ENCODE results near the gene EFHC1. TPM values are rescaled to one million over a fixed set of nuclear protein-coding genes. Genes with fewer than 3 reads are reported as not detected.
"Not testable (repeated sequence)": the region's sequence is repeated elsewhere in the genome, so short reads cannot be mapped to it uniquely, and the experiment has no call there.

The EFHC1 gene
- total RNA-seq, 4 donors from 2014 or later = 10.2 to 33.0 (median 20.8) TPM

- ATAC-seq (ENCODE audit: low FRiP score) = no peak
- TF ChIP-seq, protein P1, sequence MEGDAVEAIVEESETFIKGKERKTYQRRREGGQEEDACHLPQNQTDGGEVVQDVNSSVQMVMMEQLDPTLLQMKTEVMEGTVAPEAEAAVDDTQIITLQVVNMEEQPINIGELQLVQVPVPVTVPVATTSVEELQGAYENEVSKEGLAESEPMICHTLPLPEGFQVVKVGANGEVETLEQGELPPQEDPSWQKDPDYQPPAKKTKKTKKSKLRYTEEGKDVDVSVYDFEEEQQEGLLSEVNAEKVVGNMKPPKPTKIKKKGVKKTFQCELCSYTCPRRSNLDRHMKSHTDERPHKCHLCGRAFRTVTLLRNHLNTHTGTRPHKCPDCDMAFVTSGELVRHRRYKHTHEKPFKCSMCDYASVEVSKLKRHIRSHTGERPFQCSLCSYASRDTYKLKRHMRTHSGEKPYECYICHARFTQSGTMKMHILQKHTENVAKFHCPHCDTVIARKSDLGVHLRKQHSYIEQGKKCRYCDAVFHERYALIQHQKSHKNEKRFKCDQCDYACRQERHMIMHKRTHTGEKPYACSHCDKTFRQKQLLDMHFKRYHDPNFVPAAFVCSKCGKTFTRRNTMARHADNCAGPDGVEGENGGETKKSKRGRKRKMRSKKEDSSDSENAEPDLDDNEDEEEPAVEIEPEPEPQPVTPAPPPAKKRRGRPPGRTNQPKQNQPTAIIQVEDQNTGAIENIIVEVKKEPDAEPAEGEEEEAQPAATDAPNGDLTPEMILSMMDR (IDR thresholded peaks at IDR 0.05) = no peak
- DNase-seq (ENCODE audit: low spot score) = no peak
These were observed 42.5 kb upstream of the EFHC1 start for GRCh38 chr6:52377538-52378221.

DNA sequence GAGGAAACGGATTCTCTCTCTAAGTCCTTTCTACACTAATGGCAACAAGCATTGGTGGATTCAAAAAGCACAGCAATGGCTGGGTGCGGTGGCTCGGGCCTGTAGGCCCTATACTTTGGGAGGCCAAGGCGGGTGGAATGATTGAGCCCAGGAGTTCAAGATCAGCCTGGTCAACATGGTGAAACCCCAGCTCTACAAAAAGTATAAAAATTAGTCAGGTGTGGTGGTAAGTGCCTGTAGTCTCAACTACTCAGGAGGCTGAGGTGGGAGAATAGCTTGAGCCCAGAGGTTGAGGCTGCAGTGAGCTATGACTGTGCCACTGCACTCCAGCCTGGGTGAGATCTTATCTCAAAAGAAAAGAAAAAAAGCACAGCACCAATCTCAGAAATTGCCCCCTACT, 38.9 kb upstream of the EFHC1 start:
- no peak for DNase-seq (ENCODE audit: low spot score)

DNA sequence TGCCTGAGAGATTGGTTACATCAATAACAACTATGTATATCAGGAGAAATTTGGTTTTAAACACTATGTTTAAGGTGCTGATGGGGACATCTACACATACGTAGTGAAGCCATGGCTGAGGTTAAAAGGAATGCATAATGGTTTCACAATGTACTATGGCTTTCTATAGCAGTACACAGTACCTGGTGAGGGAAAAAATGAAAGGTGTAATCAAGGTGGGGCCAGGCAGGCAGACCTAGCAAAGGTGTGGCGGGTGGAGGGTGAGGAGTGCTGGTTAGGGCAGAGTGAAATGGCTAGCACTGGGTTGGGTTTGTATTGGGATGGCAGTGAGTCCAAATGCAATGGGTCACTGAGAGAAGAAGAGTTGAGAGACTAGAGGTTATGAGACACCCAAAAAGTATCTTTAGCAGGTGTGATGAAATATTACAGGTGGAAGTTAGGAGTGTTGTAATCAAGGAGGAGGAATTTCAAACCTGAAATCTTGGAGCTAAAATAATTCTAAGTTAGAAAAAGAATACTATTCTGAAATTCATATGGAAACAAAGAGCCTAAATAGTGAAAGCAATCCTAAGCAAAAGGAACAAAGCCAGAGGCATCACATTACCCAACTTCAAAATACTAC, 35.9 kb upstream of the EFHC1 start:
- DNase-seq (ENCODE audit: low spot score) = no peak
- TF ChIP-seq, protein P1 (IDR thresholded peaks at IDR 0.05) = no peak
- ATAC-seq (ENCODE audit: low FRiP score) = no peak

More for the DNA sequence above, 38.9 kb upstream of the EFHC1 start:
- TF ChIP-seq, protein P1 (IDR thresholded peaks at IDR 0.05) = no peak
- ATAC-seq (ENCODE audit: low FRiP score) = no peak

GRCh38 chr6:52385074-52385473, 35.1 kb upstream of the EFHC1 start:
- ATAC-seq (ENCODE audit: low FRiP score) (no peak), DNase-seq (ENCODE audit: low spot score) (no peak)
- TF ChIP-seq, protein P1 (IDR thresholded peaks at IDR 0.05) = no peak

DNA sequence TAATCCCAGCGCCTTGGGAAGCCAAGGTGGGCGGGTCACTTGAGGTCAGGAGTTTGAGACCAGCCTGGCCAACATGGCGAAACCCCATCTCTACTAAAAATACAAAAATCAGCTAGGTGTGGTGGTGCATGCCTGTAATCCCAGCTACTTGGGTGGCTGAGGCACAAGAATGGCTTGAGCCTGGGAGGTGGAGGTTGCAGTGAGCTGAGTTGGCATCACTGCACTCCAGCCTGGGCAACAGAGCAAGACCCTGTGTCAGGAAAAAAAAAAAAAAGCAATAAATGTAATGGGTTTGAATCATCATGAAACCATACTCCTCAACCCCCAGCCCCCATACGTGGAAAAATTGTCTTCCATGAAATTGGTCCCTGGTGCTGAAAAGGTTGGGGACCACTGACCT, 32.0 kb upstream of the EFHC1 start:
- ATAC-seq (ENCODE audit: low FRiP score); DNase-seq (ENCODE audit: low spot score): not testable (repeated sequence)

DNA sequence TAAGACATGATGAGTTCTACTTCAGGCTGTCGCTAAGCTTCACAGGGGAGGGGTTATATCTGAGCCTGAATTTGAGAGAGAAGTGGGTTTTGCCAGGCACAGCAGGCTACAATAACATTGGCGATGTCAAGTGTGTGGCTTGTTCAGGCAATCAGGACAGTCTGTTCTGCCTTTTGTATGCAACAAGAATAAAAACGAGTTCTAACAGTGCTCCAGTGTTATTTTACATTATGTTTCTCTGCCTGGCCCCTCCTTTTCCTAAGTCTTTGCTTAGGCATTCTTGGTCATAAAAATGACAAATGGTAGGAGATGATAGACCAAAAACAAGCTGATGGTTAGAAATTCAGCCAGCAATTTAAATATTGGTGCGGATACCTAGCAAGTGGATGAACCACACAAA, 31.4 kb upstream of the EFHC1 start:
- TF ChIP-seq, protein P1 (IDR thresholded peaks at IDR 0.05) = no peak
- DNase-seq (ENCODE audit: low spot score) (no peak), ATAC-seq (ENCODE audit: low FRiP score) (no peak)

DNA sequence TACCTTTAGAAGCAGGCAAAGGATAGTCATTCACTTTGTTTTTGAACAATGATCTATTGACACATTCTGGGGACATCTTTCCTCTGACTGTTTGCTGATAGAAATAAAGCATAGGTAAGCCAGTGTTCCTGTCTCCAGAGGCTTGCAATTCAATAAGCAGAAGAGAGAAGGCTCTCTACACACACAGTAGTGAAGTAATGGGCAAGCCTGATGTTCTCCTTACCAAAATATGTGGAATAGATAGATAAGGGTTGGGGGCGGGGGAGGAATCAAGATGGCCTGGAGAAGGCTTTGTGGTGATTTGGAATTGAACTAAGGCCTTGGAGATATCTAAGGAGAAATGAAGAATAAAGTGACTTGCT, 30.9 kb upstream of the EFHC1 start:
- TF ChIP-seq, protein P1 (IDR thresholded peaks at IDR 0.05) = no peak
- ATAC-seq (ENCODE audit: low FRiP score) (no peak), DNase-seq (ENCODE audit: low spot score) (no peak)

All from omental fat pad (tissue), 4 donors.